Measurements from ENCODE around the gene PRDM5. TPM values are rescaled to one million over a fixed set of nuclear protein-coding genes. Genes with fewer than 3 reads are reported as not detected.

PRDM5 gene
- total RNA-seq, 3 donors from 2014 or later (not counting 1 experiment from before 2014, with no cell fraction given), result not detected

DNA sequence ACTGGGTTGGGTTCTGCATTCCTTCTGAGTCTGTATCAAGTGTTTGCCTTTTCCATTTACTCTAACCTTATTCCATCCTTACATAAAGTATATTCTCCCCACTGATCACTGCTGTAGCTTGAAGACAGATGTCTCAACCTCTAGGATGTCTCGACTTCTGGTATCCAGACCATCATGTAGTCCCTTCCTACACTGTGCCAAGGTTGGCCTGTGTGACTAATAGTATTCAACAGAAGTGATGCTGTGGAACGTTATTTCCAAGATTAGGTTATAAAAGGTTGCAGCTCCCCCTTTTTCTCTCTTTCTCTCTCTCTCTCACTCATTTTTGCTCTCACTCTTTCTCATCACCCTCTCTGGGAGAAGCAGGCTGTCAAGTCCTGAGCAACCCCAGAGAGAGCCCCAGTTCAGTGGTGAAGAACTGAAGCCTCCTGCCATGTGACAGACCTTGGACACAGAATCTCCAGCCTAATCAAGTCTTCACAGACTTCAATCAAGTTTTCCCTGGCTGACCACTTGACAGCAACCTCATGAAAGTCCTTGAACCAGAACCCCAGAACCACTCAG lies 75.4 kb downstream of the PRDM5 start:
- ATAC-seq (no peak), DNase-seq (no peak)
- no peaks in the 10 kb centered on the region for H3K4me1 ChIP-seq (ENCODE audit: control insufficient read depth, insufficient read depth, low read length)
- Mint-ChIP-seq H3K27ac (no peak overlapping the region), H3K4me1 (peaks cover 0 to 4% of the 10 kb centered on the region in 2 donors), H3K27me3 (ENCODE audit: low read depth in 2 of 2) (no peaks in the 10 kb centered on the region), H3K36me3 (no peaks in the 10 kb centered on the region), H3K4me3 (no peak overlapping the region), H3K9me3 (no peaks in the 10 kb centered on the region)
- no peak overlapping the region for H3K4me3 ChIP-seq (ENCODE audit: low read length)
- no peaks in the 10 kb centered on the region for H3K9me3 ChIP-seq (ENCODE audit: control insufficient read depth, insufficient read depth, low read length)
- no peak overlapping the region for H3K27ac ChIP-seq (ENCODE audit: low read length)
- H3K27me3 ChIP-seq (ENCODE audit: control insufficient read depth, insufficient read depth, low read length), result no peaks in the 10 kb centered on the region
- WGBS (ENCODE audit: insufficient coverage), result 83% methylated on average over 2 of the region's 2 CpGs
- TF ChIP-seq, protein P1, sequence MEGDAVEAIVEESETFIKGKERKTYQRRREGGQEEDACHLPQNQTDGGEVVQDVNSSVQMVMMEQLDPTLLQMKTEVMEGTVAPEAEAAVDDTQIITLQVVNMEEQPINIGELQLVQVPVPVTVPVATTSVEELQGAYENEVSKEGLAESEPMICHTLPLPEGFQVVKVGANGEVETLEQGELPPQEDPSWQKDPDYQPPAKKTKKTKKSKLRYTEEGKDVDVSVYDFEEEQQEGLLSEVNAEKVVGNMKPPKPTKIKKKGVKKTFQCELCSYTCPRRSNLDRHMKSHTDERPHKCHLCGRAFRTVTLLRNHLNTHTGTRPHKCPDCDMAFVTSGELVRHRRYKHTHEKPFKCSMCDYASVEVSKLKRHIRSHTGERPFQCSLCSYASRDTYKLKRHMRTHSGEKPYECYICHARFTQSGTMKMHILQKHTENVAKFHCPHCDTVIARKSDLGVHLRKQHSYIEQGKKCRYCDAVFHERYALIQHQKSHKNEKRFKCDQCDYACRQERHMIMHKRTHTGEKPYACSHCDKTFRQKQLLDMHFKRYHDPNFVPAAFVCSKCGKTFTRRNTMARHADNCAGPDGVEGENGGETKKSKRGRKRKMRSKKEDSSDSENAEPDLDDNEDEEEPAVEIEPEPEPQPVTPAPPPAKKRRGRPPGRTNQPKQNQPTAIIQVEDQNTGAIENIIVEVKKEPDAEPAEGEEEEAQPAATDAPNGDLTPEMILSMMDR (IDR thresholded peaks at IDR 0.05), result no peak
- H3K36me3 ChIP-seq (ENCODE audit: control insufficient read depth, insufficient read depth, low read length), result no peaks in the 10 kb centered on the region
- intact Hi-C loops (cut with micrococcal nuclease), result no loop called here

DNA sequence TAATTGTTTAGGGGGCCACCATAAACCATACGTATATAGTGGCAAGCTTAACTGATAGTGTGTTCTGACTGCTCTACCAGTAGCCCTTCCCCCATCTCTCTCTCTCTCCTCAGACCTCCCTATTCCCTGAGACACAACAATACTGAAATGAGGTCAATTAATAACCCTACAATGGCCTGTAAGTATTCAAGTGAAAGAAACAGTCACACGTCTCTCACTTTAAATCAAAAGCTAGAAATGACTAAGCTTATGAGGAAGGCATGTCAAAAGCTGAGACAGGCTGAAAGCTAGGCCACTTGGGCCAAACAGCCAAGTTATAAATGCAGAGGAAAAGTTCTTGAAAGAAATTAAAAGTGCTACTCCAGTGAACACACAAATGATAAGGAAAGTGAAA lies 78.0 kb downstream of the PRDM5 start:
- intact Hi-C loops (cut with micrococcal nuclease), result no loop called here

DNA sequence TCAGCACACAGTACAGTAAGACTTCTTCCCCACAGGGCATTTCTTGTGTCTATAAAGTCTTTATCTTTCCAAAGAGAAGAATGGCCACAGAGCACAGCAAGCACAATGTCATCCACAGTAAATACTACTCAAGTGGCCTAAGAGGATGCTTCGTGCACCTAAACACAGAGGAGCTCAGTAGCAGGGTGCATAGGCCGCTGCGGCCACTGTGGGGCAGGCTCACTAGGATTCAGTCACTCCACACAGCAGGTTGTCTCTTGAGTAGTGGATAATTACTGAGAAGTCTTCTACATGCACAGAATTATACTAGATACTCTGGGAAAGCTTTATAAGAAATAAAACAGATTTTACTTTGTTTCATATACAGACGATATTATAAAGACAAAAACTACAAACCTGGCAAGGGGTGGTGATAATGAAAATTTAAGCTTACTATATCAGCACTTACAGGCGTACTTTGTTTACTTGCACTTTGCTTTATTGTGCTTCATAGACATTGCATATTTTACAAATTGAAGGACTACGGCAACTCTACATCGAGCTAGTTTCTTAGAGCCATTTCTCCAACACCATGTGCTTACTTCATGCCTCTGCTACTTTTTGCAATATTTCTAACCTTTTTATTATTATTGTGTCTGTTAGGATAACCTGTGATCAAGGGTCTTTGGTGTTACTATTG lies 78.5 kb downstream of the PRDM5 start:
- peak in 1 of 2 donors; percentile 22 for DNase-seq

More for the DNA sequence above, 78.0 kb downstream of the PRDM5 start:
- H3K36me3 ChIP-seq (ENCODE audit: control insufficient read depth, insufficient read depth, low read length), result no peaks in the 10 kb centered on the region
- H3K4me1 ChIP-seq (ENCODE audit: control insufficient read depth, insufficient read depth, low read length), result no peaks in the 10 kb centered on the region
- Mint-ChIP-seq H3K27ac (no peak overlapping the region), H3K4me1 (peaks cover 0 to 4% of the 10 kb centered on the region in 2 donors), H3K36me3 (no peaks in the 10 kb centered on the region), H3K4me3 (no peak overlapping the region), H3K9me3 (no peaks in the 10 kb centered on the region), H3K27me3 (ENCODE audit: low read depth in 2 of 2) (no peaks in the 10 kb centered on the region)
- DNase-seq, result no peak
- no peak overlapping the region for H3K4me3 ChIP-seq (ENCODE audit: low read length)
- no peaks in the 10 kb centered on the region for H3K27me3 ChIP-seq (ENCODE audit: control insufficient read depth, insufficient read depth, low read length)
- ATAC-seq, result no peak
- TF ChIP-seq, protein P1 (IDR thresholded peaks at IDR 0.05), result no peak
- no peaks in the 10 kb centered on the region for H3K9me3 ChIP-seq (ENCODE audit: control insufficient read depth, insufficient read depth, low read length)
- H3K27ac ChIP-seq (ENCODE audit: low read length), result no peak overlapping the region
- 64% methylated on average over 2 of the region's 2 CpGs for WGBS (ENCODE audit: insufficient coverage)

More for the DNA sequence above, 78.5 kb downstream of the PRDM5 start:
- H3K4me1 Mint-ChIP-seq, result peaks cover 0 to 4% of the 10 kb centered on the region in 2 donors
- H3K27ac Mint-ChIP-seq, result no peak overlapping the region
- no peaks in the 10 kb centered on the region for H3K36me3 Mint-ChIP-seq
- H3K4me3 Mint-ChIP-seq, result no peak overlapping the region
- no peaks in the 10 kb centered on the region for H3K9me3 Mint-ChIP-seq
- Histone ChIP-seq H3K4me1 (ENCODE audit: control insufficient read depth, insufficient read depth, low read length) (no peaks in the 10 kb centered on the region), H3K4me3 (ENCODE audit: low read length) (no peak overlapping the region), H3K36me3 (ENCODE audit: control insufficient read depth, insufficient read depth, low read length) (no peaks in the 10 kb centered on the region), H3K27me3 (ENCODE audit: control insufficient read depth, insufficient read depth, low read length) (no peaks in the 10 kb centered on the region), H3K27ac (ENCODE audit: low read length) (no peak overlapping the region), H3K9me3 (ENCODE audit: control insufficient read depth, insufficient read depth, low read length) (no peaks in the 10 kb centered on the region)
- intact Hi-C loops (cut with micrococcal nuclease), result no loop called here
- ATAC-seq, result no peak
- H3K27me3 Mint-ChIP-seq (ENCODE audit: low read depth in 2 of 2), result no peaks in the 10 kb centered on the region
- WGBS (ENCODE audit: insufficient coverage), result 96% methylated on average over 6 of the region's 7 CpGs
- TF ChIP-seq, protein P1 (IDR thresholded peaks at IDR 0.05), result no peak

All from natural killer cell (primary cell).